Lower leg skin (tissue), 4 donors: ENCODE measurements around the gene JMJD4. TPM values are rescaled to one million over a fixed set of nuclear protein-coding genes. Genes with fewer than 3 reads are reported as not detected.

Experiments used
- DNase-seq, 2 donors: peaks; one replicate each; pipeline ENCODE4 v3.0.0-alpha.2; 2019; ENCODE audit warnings: low spot score in 2 of 2
- H3K4me3 ChIP-seq: fragments of 200-600 bp; sonication (generic); 2 replicates; pipeline ENCODE4 v1.5.1; 2017; ENCODE audit warnings: mild to moderate bottlenecking, low read depth; ENCODE audit not compliant: poor library complexity, severe bottlenecking
- CTCF ChIP-seq, 3 donors: fragments of 450-650 bp; IDR thresholded peaks; one replicate each; pipeline ENCODE4 v1.5.1; 2016; ENCODE audit warnings: antibody characterized with exemption in 3 of 3, mild to moderate bottlenecking in 3 of 3, moderate library complexity in 2 of 3
- POLR2A ChIP-seq, 2 donors: fragments of 450-650 bp; IDR thresholded peaks; one replicate each; pipeline ENCODE4 v1.6.1; 2016 to 2017; ENCODE audit warnings: antibody characterized with exemption in 2 of 2, mild to moderate bottlenecking in 1 of 2, moderate library complexity in 1 of 2
- WGBS, 2 donors: methylation state at CpG; one replicate each; pipeline ENCODE4 v1.1.5; 2018; 5-methylcytosine and 5-hydroxymethylcytosine counted together
- intact Hi-C: fragments of 100-400 bp; cut with DNase I; formaldehyde crosslinking; loops from one replicate; pipeline ENCODE4 v1.15.0; 2023; ENCODE audit warnings: low total_unique reads
- total RNA-seq, 4 donors: library from RNA; depleted of rRNA; stranded (reverse); fragments of >200 nt; gene quantifications; one replicate each; pipeline ENCODE4 v1.1.0, GENCODE V29; 2016

The JMJD4 gene
- total RNA-seq, 4 donors from 2014 or later = 11.8 to 22.9 (median 14.6) TPM

- no peak for DNase-seq
- WGBS, 2 donors = 92 to 94% methylated on average over 10 of the region's 10 CpGs
- no peak overlapping the region for H3K4me3 ChIP-seq
- intact Hi-C loops = loop anchor here (5.0 kb wide), 1 partner anchor 301 kb away; no protein-coding TSS in a partner anchor
- TF ChIP-seq CTCF (IDR thresholded peaks at IDR 0.05) = no peak
- TF ChIP-seq POLR2A (IDR thresholded peaks at IDR 0.05) = no peak
These were observed 40.7 kb upstream of the JMJD4 start for GRCh38 chr1:227775841-227776240.

GRCh38 chr1:227774821-227775661, 39.9 kb upstream of the JMJD4 start:
- intact Hi-C loops = loop anchor here (5.0 kb wide), 1 partner anchor 302 kb away; no protein-coding TSS in a partner anchor
- DNase-seq = no peak
- H3K4me3 ChIP-seq = no peak overlapping the region
- WGBS, 2 donors = 68 to 72% methylated on average over 30 to 42 of the region's 42 CpGs
- TF ChIP-seq POLR2A (IDR thresholded peaks at IDR 0.05) (no peak), CTCF (IDR thresholded peaks at IDR 0.05) (no peak)

- intact Hi-C loops = no loop called here
- TF ChIP-seq CTCF (IDR thresholded peaks at IDR 0.05) (no peak), POLR2A (IDR thresholded peaks at IDR 0.05) (no peak)
- H3K4me3 ChIP-seq = no peak overlapping the region
- DNase-seq = no peak
- 90 to 95% methylated on average over 13 of the region's 13 CpGs for WGBS, 2 donors
These were observed 39.1 kb upstream of the JMJD4 start for GRCh38 chr1:227774051-227774731.

GRCh38 chr1:227773558-227773957, 38.5 kb upstream of the JMJD4 start:
- no peak for DNase-seq
- WGBS, 2 donors = 91 to 96% methylated on average over 15 of the region's 15 CpGs
- TF ChIP-seq POLR2A (IDR thresholded peaks at IDR 0.05) = no peak
- no peak for TF ChIP-seq CTCF (IDR thresholded peaks at IDR 0.05)
- no peak overlapping the region for H3K4me3 ChIP-seq
- intact Hi-C loops = no loop called here

- WGBS, 2 donors = 86 to 97% methylated on average over 7 of the region's 7 CpGs
- TF ChIP-seq CTCF (IDR thresholded peaks at IDR 0.05) (no peak), POLR2A (IDR thresholded peaks at IDR 0.05) (no peak)
- DNase-seq = no peak
- intact Hi-C loops = no loop called here
- no peak overlapping the region for H3K4me3 ChIP-seq
These were observed 36.7 kb upstream of the JMJD4 start for GRCh38 chr1:227771771-227772170.
